NCI-H2171 treated with DMSO at 0.1 percent for 48 hours (cell line): ENCODE results near the gene DBNL.
A peak's percentile ranks its signal among the peaks of the same experiment; 100 is the strongest.
"Not testable (repeated sequence)": the region's sequence is repeated elsewhere in the genome, so short reads cannot be mapped to it uniquely, and the experiment has no call there.

Experiments used
- DNase-seq: peaks from one replicate; lab custom pipeline; 2025; lab: John Stamatoyannopoulos, UW

DBNL gene

GRCh38 chr7:44044315-44045225 is at the start of gene DBNL:
TSS of gene DBNL (plus strand) at chr7:44044702. CDS start at chr7:44044738, 36 bp downstream.
- peak; percentile 75 for DNase-seq

GRCh38 chr7:43997532-43997931 is 47.0 kb upstream of the DBNL start, which contains the start of gene SPDYE1:
TSS of gene SPDYE1 (plus strand) at chr7:43997897. CDS start at chr7:43999950, 2,053 bp downstream.
- DNase-seq: not testable (repeated sequence)

GRCh38 chr7:44012081-44012480 is 32.4 kb upstream of the DBNL start:
- not testable (repeated sequence) for DNase-seq

GRCh38 chr7:44015090-44015489 is 29.4 kb upstream of the DBNL start:
- DNase-seq: not testable (repeated sequence)

- peak; percentile 94 for DNase-seq
These were observed 25.4 kb upstream of the DBNL start for GRCh38 chr7:44018857-44019807.

- not testable (repeated sequence) for DNase-seq
These were observed 24.7 kb upstream of the DBNL start for GRCh38 chr7:44019825-44020224.

GRCh38 chr7:44022069-44022468 is 22.4 kb upstream of the DBNL start:
- DNase-seq: not testable (repeated sequence)

- not testable (repeated sequence) for DNase-seq
These were observed 21.6 kb upstream of the DBNL start for GRCh38 chr7:44022796-44023467.

- not testable (repeated sequence) for DNase-seq
These were observed 15.1 kb upstream of the DBNL start for GRCh38 chr7:44029433-44029832.

GRCh38 chr7:44030029-44030428 is 14.5 kb upstream of the DBNL start:
- DNase-seq: not testable (repeated sequence)

- not testable (repeated sequence) for DNase-seq
These were observed 13.2 kb upstream of the DBNL start for GRCh38 chr7:44031319-44031718.

- not testable (repeated sequence) for DNase-seq
These were observed 12.5 kb upstream of the DBNL start for GRCh38 chr7:44032031-44032430.

GRCh38 chr7:44033971-44034844 is 10.3 kb upstream of the DBNL start:
- DNase-seq: not testable (repeated sequence)

GRCh38 chr7:44036364-44036763 is 8.1 kb upstream of the DBNL start:
- not testable (repeated sequence) for DNase-seq

- not testable (repeated sequence) for DNase-seq
These were observed 6.6 kb upstream of the DBNL start for GRCh38 chr7:44037951-44038350.

- DNase-seq: not testable (repeated sequence)
These were observed 5.9 kb upstream of the DBNL start for GRCh38 chr7:44038553-44038952.

- DNase-seq: peak; percentile 96
These were observed 5.4 kb upstream of the DBNL start for GRCh38 chr7:44038961-44039558.

- not testable (repeated sequence) for DNase-seq
These were observed 4.6 kb upstream of the DBNL start for GRCh38 chr7:44039800-44040492.

- peak; percentile 56 for DNase-seq
These were observed 4.0 kb upstream of the DBNL start for GRCh38 chr7:44040493-44040891.

- DNase-seq: no peak
These were observed 2.3 kb upstream of the DBNL start for GRCh38 chr7:44042221-44042620.
